Pancreas (tissue), 10 donors: ENCODE data around the gene SERINC4. TPM values are rescaled to one million over a fixed set of nuclear protein-coding genes. Genes with fewer than 3 reads are reported as not detected.

ENCODE experiments used
- ATAC-seq, 4 donors: fragments of 200-7000 bp; cut with Tn5 transposase; one replicate each; pipeline versions ENCODE4 v1.8.0 to v1.9.1; 2020; ENCODE audit warnings: mild to moderate bottlenecking in 4 of 4, moderate library complexity in 4 of 4
- DNase-seq, 6 donors: peaks; one replicate each; pipeline ENCODE4 v3.0.0-alpha.2; 2020
- FAIRE-seq: peaks from 2 replicates; lab custom pipeline; 2012; peaks lifted over from hg19 to GRCh38; lab: Jason Lieb, UNC
- H3K27ac ChIP-seq, 4 donors: fragments of 200-600 bp; sonication (generic); 1 replicate in 3 of 4; 2 replicates in 1 of 4; pipeline versions ENCODE4 v1.5.0 to v1.8.0; 2020
- H3K27me3 ChIP-seq, 4 donors: fragments of 200-600 bp; one replicate each; pipeline ENCODE4 v1.8.0; 2021
- H3K36me3 ChIP-seq, 3 donors: fragments of 200-600 bp; sonication (generic) in 1 of 3; one replicate each; pipeline versions ENCODE4 v1.5.0 to v1.8.0; 2020 to 2021
- H3K4me1 ChIP-seq, 3 donors: fragments of 200-600 bp; one replicate each; pipeline ENCODE4 v1.8.0; 2021
- H3K4me3 ChIP-seq, 4 donors: fragments of 200-600 bp; sonication (generic) in 2 of 4; one replicate each; pipeline versions ENCODE4 v1.5.0 to v1.8.0; 2020 to 2021
- H3K9me3 ChIP-seq, 4 donors: fragments of 200-600 bp; one replicate each; pipeline ENCODE4 v1.8.0; 2021
- WGBS, 2 donors: extraction: QIAGEN DNeasy Blood & Tissue Kit; methylation state at CpG; one replicate each; pipeline ENCODE4 v1.1.7; 2013; 5-methylcytosine and 5-hydroxymethylcytosine counted together
- intact Hi-C, 3 donors: fragments of 100-400 bp; cut with DNase I; formaldehyde crosslinking; loops; one replicate each; pipeline versions ENCODE4 v1.11.1 to v1.14.2; 2022
- polyA plus RNA-seq, 2 donors: library from polyadenylated mRNA; stranded (reverse); fragments of 200-250 nt; gene quantifications; one replicate each; pipeline ENCODE4 v1.2.3, GENCODE V29; 2013
- total RNA-seq, 6 donors: library from RNA; stranded (reverse); fragmentation: NEBNext Ultra II Directional in 4 of 6; extraction: Animal tissue kit (Norgen Biotek cat#: 25700) in 4 of 6; gene quantifications; one replicate each; pipeline versions ENCODE4 v1.2.1 to v1.2.4, GENCODE V29; 2021 to 2023
- TF ChIP-seq, protein P1 (sequence below), 4 donors: fragments of 200-600 bp; sonication (generic) in 3 of 4; IDR thresholded peaks; one replicate each; pipeline versions ENCODE4 v1.5.0 to v1.8.0; 2021; ENCODE audit warnings: antibody characterized with exemption in 4 of 4
- donor health status: healthy with polysubstance abuse.
- donor health status: DM: no; HTN: no; CAD: no; lungs with moderate emphysema.
- donor health status: DM: no; HTN: no; CAD: no.
- donor health status: control.
- donor health status: control.
- donor health status: Bipolar disorder and iron deficiency.
- donor health status: DM: yes; HTN: yes; CAD: no.
- donor health status: DM: no; HTN: no; CAD: no.
- donor health status: DM: no; HTN: no; CAD: no.
- donor health status: DM: yes; HTN: yes; CAD: no.

SERINC4 gene
- total and polyA plus RNA-seq, 8 donors = 0.14 to 0.47 (median 0.22) TPM; not detected in 4

GRCh38 chr15:43791993-43792760 is 7.8 kb downstream of the SERINC4 start, which contains the start of gene SERF2:
Gene SERF2 (plus strand): TSS chr15:43792320. CDS start chr15:43792377, 57 bp downstream.
- Histone ChIP-seq H3K4me3 (peak within 1 kb of the TSS; percentile 73 to 95 (median 87)), H3K36me3 (peaks cover 5 to 23% (median 7%) of the 10 kb centered on the region in 3 donors), H3K4me1 (peaks cover 20 to 23% (median 20%) of the 10 kb centered on the region in 3 donors), H3K27me3 (no peaks in the 10 kb centered on the region), H3K9me3 (no peaks in the 10 kb centered on the region), H3K27ac (peak within 1 kb of the TSS; percentile 79 to 99 (median 96))
- TF ChIP-seq, protein P1, sequence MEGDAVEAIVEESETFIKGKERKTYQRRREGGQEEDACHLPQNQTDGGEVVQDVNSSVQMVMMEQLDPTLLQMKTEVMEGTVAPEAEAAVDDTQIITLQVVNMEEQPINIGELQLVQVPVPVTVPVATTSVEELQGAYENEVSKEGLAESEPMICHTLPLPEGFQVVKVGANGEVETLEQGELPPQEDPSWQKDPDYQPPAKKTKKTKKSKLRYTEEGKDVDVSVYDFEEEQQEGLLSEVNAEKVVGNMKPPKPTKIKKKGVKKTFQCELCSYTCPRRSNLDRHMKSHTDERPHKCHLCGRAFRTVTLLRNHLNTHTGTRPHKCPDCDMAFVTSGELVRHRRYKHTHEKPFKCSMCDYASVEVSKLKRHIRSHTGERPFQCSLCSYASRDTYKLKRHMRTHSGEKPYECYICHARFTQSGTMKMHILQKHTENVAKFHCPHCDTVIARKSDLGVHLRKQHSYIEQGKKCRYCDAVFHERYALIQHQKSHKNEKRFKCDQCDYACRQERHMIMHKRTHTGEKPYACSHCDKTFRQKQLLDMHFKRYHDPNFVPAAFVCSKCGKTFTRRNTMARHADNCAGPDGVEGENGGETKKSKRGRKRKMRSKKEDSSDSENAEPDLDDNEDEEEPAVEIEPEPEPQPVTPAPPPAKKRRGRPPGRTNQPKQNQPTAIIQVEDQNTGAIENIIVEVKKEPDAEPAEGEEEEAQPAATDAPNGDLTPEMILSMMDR (IDR thresholded peaks at IDR 0.05) = no peak
- DNase-seq (peak; percentile 99 to 100 (median 100)), FAIRE-seq (peak; percentile 67), ATAC-seq (peak; percentile 91 to 95 (median 92))
- intact Hi-C loops = no loop called here
- WGBS, 2 donors = 0% methylated on average over 60 to 66 of the region's 66 CpGs

GRCh38 chr15:43789409-43789808 is 10.6 kb downstream of the SERINC4 start:
- FAIRE-seq (no peak), DNase-seq (no peak), ATAC-seq (no peak)
- Histone ChIP-seq H3K27me3 (no peaks in the 10 kb centered on the region), H3K27ac (peak overlapping the region in 2 of 4 donors; percentile 16 to 51), H3K4me1 (peaks cover 10 to 14% (median 11%) of the 10 kb centered on the region in 3 donors), H3K4me3 (no peak overlapping the region), H3K9me3 (no peaks in the 10 kb centered on the region), H3K36me3 (peaks cover 0 to 11% (median 7%) of the 10 kb centered on the region in 3 donors)
- intact Hi-C loops = no loop called here
- 62 to 76% methylated on average over 3 of the region's 3 CpGs for WGBS, 2 donors
- TF ChIP-seq, protein P1 (IDR thresholded peaks at IDR 0.05) = no peak

DNA sequence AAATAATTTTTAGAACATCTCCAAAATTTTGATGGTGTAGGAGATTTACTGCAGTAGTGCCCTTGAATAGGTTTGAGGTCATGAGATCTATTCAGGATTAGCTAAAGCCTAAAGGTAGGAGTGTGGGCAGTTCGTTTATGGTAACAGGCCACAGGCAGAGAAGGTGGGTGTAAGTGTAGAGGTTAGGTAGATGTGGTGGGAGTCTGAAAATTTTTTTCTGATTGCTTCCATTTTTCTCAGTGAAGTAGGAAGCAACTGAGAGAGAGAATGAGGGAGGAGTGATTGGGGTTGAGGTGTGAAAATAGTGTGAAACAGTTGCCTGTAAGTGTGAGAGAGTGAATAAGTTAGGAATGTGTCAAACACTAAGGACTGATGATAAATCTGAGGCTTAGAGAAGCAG is 21.0 kb downstream of the SERINC4 start:
- H3K27ac ChIP-seq = no peak overlapping the region
- 79 to 96% methylated on average over 1 of the region's 1 CpG for WGBS, 2 donors
- DNase-seq (no peak), FAIRE-seq (no peak), ATAC-seq (no peak)
- H3K9me3 ChIP-seq = no peaks in the 10 kb centered on the region
- intact Hi-C loops = no loop called here
- peaks cover 0 to under 1% (median 0%) of the 10 kb centered on the region in 3 donors for H3K36me3 ChIP-seq
- TF ChIP-seq, protein P1 (IDR thresholded peaks at IDR 0.05) = no peak
- peaks cover 0 to 6% (median 0%) of the 10 kb centered on the region in 3 donors for H3K4me1 ChIP-seq
- no peaks in the 10 kb centered on the region for H3K27me3 ChIP-seq
- no peak overlapping the region for H3K4me3 ChIP-seq

DNA sequence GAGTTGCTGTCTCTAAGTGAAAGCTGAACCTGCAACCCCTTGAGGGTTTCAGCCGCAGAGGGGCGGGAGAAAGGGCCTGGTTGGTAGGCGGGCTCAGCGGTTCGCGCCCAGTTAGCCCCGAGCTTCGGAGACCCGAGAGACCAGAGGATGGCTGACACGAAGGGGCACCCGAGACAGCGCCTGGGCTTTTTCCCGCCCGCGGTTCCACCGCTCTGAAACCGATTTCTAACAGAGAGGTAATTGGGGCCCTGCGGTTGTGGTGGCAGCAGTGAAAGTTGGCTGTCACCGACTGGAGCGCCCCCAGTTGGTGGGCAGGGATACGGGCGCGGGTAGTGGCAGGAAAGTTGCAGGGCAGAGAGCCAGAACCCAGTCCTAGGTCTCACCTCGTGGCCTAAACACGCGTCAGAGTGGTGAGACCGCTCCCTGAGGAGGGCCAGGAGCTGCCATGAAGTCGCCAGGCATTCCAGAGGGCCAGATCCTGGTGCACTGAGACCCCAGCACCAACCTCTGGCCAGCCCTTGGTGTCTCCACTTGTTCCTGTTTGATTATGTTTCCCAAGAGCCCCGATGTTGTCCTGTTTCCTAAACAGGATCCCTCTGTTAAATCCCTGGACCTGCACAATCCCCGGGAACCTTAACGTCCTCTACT is 22.6 kb downstream of the SERINC4 start:
- ATAC-seq (peak; percentile 61 to 83 (median 75)), DNase-seq (peak; percentile 73 to 87 (median 86)), FAIRE-seq (no peak)
- no peaks in the 10 kb centered on the region for H3K9me3 ChIP-seq
- peaks cover 0 to 16% (median 11%) of the 10 kb centered on the region in 3 donors for H3K36me3 ChIP-seq
- H3K27me3 ChIP-seq = no peaks in the 10 kb centered on the region
- peak overlapping the region; percentile 61 to 89 (median 78) for H3K27ac ChIP-seq
- peak overlapping the region; percentile 35 to 57 (median 44) for H3K4me3 ChIP-seq
- intact Hi-C loops = no loop called here
- 1% methylated on average over 30 to 31 of the region's 31 CpGs for WGBS, 2 donors
- peaks cover 0 to 6% (median 0%) of the 10 kb centered on the region in 3 donors for H3K4me1 ChIP-seq
- TF ChIP-seq, protein P1 (IDR thresholded peaks at IDR 0.05) = peak; percentile 56 to 63 (median 58)
